ENCODE measurements around the gene ALG12. TPM values are rescaled to one million over a fixed set of nuclear protein-coding genes. Genes with fewer than 3 reads are reported as not detected.

ALG12 gene
- total RNA-seq, 4 donors from 2014 or later: 5.9 to 13.9 (median 9.2) TPM

- TF ChIP-seq CTCF (IDR thresholded peaks at IDR 0.05; ENCODE audit: low read depth): no peak
These were observed 54.3 kb downstream of the ALG12 start for GRCh38 chr22:49863931-49864330.

- no peak for TF ChIP-seq CTCF (IDR thresholded peaks at IDR 0.05; ENCODE audit: low read depth)
These were observed 55.8 kb downstream of the ALG12 start for GRCh38 chr22:49862496-49862776.

GRCh38 chr22:49861642-49862495 lies 56.4 kb downstream of the ALG12 start:
- no peak for TF ChIP-seq CTCF (IDR thresholded peaks at IDR 0.05; ENCODE audit: low read depth)

GRCh38 chr22:49858827-49859226 lies 59.4 kb downstream of the ALG12 start:
- no peak for TF ChIP-seq CTCF (IDR thresholded peaks at IDR 0.05; ENCODE audit: low read depth)

GRCh38 chr22:49856766-49857618 lies 61.2 kb downstream of the ALG12 start:
- TF ChIP-seq CTCF (IDR thresholded peaks at IDR 0.05; ENCODE audit: low read depth): no peak

GRCh38 chr22:49856343-49856742 lies 61.9 kb downstream of the ALG12 start:
- TF ChIP-seq CTCF (IDR thresholded peaks at IDR 0.05; ENCODE audit: low read depth): no peak

- no peak for TF ChIP-seq CTCF (IDR thresholded peaks at IDR 0.05; ENCODE audit: low read depth)
These were observed 62.9 kb downstream of the ALG12 start for GRCh38 chr22:49855251-49855911.
